Naive B cell (primary cell): ENCODE data around the gene P3R3URF. TPM values are rescaled to one million over a fixed set of nuclear protein-coding genes. Genes with fewer than 3 reads are reported as not detected.
"Not testable (repeated sequence)": the region's sequence is repeated elsewhere in the genome, so short reads cannot be mapped to it uniquely, and the experiment has no call there.

Experiments
- ATAC-seq, 2 donors: fragments of 150-1000 bp; cut with Tn5 transposase; 2 replicates each; pipeline ENCODE4 v1.10.0; 2021; ENCODE audit warnings: low read depth in 2 of 2, mild to moderate bottlenecking in 2 of 2, moderate library complexity in 2 of 2
- DNase-seq: peaks from one replicate; pipeline ENCODE4 v3.0.0; 2022
- H3K27ac Mint-ChIP-seq, 6 donors: one replicate each; pipeline ENCODE4 v1.8.0; 2020 to 2022; ENCODE audit warnings: mild to moderate bottlenecking in 6 of 6, mixed read lengths in 6 of 6, moderate library complexity in 5 of 6, inconsistent platforms in 2 of 6
- H3K27me3 Mint-ChIP-seq, 3 donors: one replicate each; pipeline ENCODE4 v1.8.0; 2021 to 2022; ENCODE audit warnings: mixed read lengths in 3 of 3, mild to moderate bottlenecking in 1 of 3
- H3K36me3 Mint-ChIP-seq, 2 donors: one replicate each; pipeline ENCODE4 v1.8.0; 2020 to 2022; ENCODE audit warnings: mixed read lengths in 2 of 2, inconsistent platforms in 1 of 2, mild to moderate bottlenecking in 1 of 2
- H3K4me1 Mint-ChIP-seq, 3 donors: one replicate each; pipeline ENCODE4 v1.8.0; 2020 to 2022; ENCODE audit warnings: mixed read lengths in 3 of 3, inconsistent platforms in 1 of 3, mild to moderate bottlenecking in 1 of 3, moderate library complexity in 1 of 3
- H3K4me3 Mint-ChIP-seq, 8 donors: one replicate each; pipeline ENCODE4 v1.8.0; 2020 to 2022; ENCODE audit warnings: mild to moderate bottlenecking in 8 of 8, mixed read lengths in 8 of 8, moderate library complexity in 8 of 8, inconsistent platforms in 2 of 8
- H3K9me3 Mint-ChIP-seq, 7 donors: one replicate each; pipeline ENCODE4 v1.8.0; 2020 to 2022; ENCODE audit warnings: mixed read lengths in 7 of 7, mild to moderate bottlenecking in 5 of 7, inconsistent platforms in 2 of 7, moderate library complexity in 1 of 7
- polyA plus RNA-seq, 6 donors: library from polyadenylated mRNA; unstranded; fragments of 300-500 nt; fragmentation: Illumina TruSeq; gene quantifications; one replicate each; pipeline ENCODE4 v1.2.3, GENCODE V29; 2021; ENCODE audit warnings: low read depth in 6 of 6

Gene P3R3URF
- polyA plus RNA-seq = not detected

DNA sequence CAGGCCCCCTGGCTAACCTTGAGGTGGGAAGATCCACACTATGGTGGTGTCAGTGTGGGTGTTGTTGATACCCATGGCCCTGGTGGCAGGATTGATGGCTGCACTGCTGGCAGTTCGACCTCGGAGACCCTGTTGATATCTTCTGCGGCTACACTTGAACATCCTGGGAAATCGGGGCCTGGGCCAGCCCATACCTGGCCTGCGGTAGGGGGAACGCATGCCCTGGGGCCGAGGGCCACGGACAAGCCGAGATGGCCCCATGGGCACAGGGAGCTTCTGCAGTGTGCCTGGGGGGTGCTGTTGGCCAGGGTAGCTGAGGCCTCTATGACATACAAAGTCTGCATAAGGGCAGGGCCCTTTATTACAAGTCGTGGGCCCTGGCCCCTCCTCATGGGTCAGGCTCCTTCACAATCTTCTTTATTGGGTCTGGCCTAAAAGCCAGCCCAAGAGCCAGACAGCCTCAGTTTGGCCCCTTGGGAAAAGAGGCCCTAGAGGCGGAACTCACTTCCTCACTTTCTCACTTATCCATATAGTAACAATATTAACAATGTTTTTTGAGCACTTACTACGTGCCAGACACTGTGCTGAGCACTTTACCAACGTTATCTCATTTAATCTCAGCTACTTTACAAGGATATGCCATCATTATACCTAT is at the start of gene P3R3URF:
Gene P3R3URF, minus strand, starts transcription at position 278 of the 655 bp plus-strand sequence. Its CDS starts 17 bp downstream, at position 261.
- no peak for DNase-seq
- no peaks in the 10 kb centered on the region for H3K36me3 Mint-ChIP-seq
- H3K9me3 Mint-ChIP-seq = no peaks in the 10 kb centered on the region
- H3K27ac Mint-ChIP-seq = peak within 1 kb of the TSS in 2 of 6 donors; percentile 5 to 38
- H3K4me1 Mint-ChIP-seq = peaks cover 4 to 8% (median 5%) of the 10 kb centered on the region in 3 donors
- H3K27me3 Mint-ChIP-seq = no peaks in the 10 kb centered on the region
- ATAC-seq = no peak
- H3K4me3 Mint-ChIP-seq = no peak within 1 kb of the TSS

DNA sequence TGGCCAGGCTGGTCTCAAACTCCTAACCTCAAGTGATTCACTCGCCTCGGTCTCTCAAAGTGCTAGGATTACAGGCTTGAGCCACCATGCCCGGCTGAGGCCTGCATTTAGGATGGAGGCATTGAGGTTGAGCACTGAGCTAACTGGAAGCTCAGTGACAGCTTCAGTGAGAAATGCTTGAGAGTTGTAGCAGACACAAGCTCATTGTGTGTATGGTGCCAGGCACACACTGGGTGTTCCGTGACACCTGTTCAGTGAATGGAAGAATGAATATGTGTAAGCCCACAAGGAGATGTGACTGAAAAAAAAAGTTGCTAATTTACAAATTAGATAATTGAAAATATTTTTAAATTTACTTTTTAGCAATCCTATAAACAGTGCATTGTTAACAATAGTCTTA is 48.7 kb upstream of the P3R3URF start:
- no peaks in the 10 kb centered on the region for H3K36me3 Mint-ChIP-seq
- DNase-seq = no peak
- H3K4me1 Mint-ChIP-seq = peaks cover 0 to 6% (median 6%) of the 10 kb centered on the region in 3 donors
- no peaks in the 10 kb centered on the region for H3K9me3 Mint-ChIP-seq
- no peaks in the 10 kb centered on the region for H3K27me3 Mint-ChIP-seq
- H3K27ac Mint-ChIP-seq = no peak overlapping the region
- no peak overlapping the region for H3K4me3 Mint-ChIP-seq
- no peak for ATAC-seq

DNA sequence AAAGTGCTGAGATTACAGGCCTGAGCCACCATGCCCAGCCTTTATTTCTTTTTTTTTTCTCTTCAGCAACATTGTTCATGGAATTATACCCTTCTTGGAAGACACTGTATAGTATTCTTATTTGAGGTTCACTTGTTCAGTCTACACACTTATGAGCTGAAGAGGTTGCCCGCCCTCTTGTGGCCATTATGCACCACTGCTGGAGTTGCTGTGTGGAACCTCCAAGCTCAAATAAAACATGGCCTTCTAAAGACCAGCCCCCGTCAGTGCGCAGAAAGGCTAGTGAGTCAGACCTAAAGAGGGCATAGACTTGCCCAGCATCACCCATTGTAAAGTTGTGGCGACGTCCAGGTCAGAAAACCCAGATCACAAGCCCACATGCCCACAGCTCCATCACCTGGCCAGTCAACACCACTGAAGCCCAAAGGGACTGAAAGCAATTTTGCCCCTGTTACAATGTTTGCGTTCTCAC is 47.2 kb upstream of the P3R3URF start:
- ATAC-seq (peak; percentile 90 to 97), DNase-seq (peak; percentile 50)
- Mint-ChIP-seq H3K9me3 (no peaks in the 10 kb centered on the region), H3K4me1 (peaks cover 0 to 6% (median 5%) of the 10 kb centered on the region in 3 donors), H3K27me3 (no peaks in the 10 kb centered on the region), H3K4me3 (no peak overlapping the region), H3K27ac (peak overlapping the region in 3 of 6 donors; percentile 38 to 81 (median 76)), H3K36me3 (no peaks in the 10 kb centered on the region)

DNA sequence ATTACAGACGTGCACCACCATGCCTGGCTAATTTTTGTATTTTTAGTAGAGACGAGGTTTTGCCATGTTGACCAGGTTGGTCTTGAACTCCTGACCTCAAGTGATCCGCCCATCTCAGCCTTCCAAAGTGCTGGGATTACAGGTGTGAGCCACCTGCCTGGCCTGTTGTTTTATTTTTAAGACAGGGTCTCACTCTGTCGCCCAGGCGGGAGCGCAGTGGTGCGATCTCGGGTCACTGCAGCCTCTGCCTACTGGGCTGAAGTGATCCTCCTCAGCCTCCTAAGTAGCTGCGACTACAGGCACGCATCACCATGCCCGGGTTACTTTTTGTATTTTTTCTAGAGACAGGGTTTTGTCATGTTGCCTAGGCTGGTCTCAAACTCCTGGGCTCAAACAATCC is 46.8 kb upstream of the P3R3URF start:
- not testable (repeated sequence) for H3K27me3 Mint-ChIP-seq, H3K9me3 Mint-ChIP-seq, ATAC-seq, DNase-seq, H3K36me3 Mint-ChIP-seq, H3K27ac Mint-ChIP-seq, H3K4me1 Mint-ChIP-seq, H3K4me3 Mint-ChIP-seq

DNA sequence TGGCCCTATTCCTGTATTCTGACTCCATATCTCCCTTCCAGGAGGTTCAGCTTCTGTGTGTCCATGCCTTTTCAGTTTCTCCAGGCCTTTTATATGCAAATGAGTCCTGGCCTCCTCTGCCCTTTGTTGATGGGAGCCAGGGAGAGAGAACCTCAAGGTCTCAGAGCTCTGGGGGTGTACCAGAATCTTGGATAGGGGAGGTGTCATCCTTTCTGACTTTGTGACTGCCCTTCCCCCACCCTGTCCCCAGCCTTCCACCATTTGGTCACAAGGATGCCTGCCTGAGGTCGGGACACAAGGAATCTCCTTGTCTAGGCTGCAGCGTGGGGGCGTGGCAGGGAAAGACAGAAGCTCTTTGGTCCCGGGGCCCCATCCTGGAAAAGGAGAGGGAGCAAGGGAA is 45.5 kb upstream of the P3R3URF start:
- Mint-ChIP-seq H3K4me1 (peaks cover 0 to 6% (median 5%) of the 10 kb centered on the region in 3 donors), H3K27ac (no peak overlapping the region), H3K36me3 (no peaks in the 10 kb centered on the region), H3K9me3 (no peaks in the 10 kb centered on the region), H3K4me3 (no peak overlapping the region), H3K27me3 (no peaks in the 10 kb centered on the region)
- ATAC-seq (no peak), DNase-seq (no peak)

DNA sequence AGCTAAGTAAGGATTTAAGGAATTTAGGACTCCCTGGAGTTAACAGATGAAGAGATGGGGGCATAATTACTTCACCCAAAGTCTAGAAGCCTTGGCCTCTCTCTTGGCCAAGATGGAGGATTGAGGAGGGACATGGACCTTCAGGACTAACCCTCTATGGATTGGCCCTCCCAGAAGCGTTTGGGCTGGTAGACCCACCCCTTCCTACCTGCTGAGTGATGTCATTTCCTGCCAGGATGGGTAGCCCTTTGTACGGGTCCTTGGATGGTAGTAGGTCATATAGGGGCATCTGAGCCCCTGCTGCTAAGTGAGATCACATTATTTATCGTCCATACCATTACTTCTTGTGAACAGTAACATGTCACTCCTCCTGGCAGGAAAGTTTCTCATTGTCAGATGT is 44.5 kb upstream of the P3R3URF start:
- DNase-seq (no peak), ATAC-seq (no peak)
- Mint-ChIP-seq H3K27ac (peak overlapping the region in 1 of 6 donors; percentile 74), H3K9me3 (no peaks in the 10 kb centered on the region), H3K27me3 (no peaks in the 10 kb centered on the region), H3K4me3 (no peak overlapping the region), H3K36me3 (no peaks in the 10 kb centered on the region), H3K4me1 (peaks cover 0 to 6% (median 5%) of the 10 kb centered on the region in 3 donors)

DNA sequence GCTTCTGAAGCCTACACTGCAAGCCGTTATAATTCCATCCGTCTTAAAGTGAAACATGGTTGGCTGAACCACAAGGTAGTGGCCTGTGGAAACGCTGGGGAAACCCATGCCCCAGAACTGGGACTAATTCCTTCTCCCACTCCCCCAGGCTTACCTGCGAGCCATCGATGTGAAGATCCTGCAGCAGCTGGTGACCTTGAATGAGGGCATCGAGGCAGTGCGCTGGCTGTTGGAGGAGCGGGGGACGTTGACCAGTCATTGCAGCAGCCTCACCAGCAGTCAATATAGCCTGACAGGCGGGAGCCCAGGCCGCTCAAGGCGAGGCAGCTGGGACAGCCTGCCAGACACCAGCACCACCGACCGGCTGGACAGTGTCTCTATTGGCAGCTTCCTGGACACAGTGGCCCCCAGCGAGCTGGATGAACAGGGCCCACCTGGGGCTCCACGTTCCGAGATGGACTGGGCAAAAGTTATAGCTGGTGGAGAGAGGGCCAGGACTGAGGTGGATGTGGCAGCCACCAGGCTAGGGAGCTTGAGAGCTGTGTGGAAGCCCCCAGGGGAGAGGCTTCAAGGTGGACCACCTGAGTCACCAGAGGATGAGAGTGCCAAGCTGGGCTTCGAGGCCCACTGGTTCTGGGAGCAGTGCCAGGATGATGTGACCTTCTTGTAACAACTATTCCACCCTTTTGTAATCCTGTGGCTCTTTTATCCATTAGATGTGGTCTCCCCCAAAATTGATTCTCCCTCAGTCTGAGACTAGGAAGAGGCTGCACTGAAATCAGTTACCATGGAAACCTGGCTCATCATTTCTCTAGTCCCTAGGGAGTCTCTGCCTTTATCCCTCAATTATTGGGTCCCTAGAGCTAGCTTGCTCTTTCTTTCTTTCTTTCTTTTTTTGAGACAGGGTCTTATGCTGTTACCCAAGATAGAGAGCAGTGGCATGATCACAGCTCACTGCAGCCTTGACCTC is 43.5 kb upstream of the P3R3URF start:
- Mint-ChIP-seq H3K36me3 (no peaks in the 10 kb centered on the region), H3K4me1 (peaks cover 0 to 6% (median 5%) of the 10 kb centered on the region in 3 donors)

DNA sequence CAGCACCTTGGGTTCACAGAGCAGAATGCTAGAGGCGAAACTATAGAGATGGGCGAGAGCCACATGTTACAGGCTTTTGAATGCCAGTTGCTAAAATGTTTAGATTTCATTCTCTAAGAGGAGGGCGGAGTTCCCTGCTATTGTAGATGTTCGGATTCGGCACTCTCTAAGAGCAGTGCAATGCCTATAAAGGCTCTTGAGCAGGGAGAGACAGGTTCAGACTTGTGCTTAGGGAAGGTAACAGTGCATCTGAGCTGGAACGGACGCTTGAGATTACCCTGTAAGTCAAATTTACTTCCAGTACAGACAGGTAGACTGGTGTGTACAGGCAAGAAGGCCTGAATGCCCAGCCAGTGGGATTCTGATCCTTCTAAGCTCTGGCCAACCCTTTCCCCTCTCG is 42.2 kb upstream of the P3R3URF start:
- DNase-seq = no peak
- H3K27me3 Mint-ChIP-seq = no peaks in the 10 kb centered on the region
- no peak for ATAC-seq
- H3K9me3 Mint-ChIP-seq = no peaks in the 10 kb centered on the region
- H3K36me3 Mint-ChIP-seq = no peaks in the 10 kb centered on the region
- H3K4me1 Mint-ChIP-seq = peaks cover 0 to 2% (median under 1%) of the 10 kb centered on the region in 3 donors
- no peak overlapping the region for H3K4me3 Mint-ChIP-seq
- H3K27ac Mint-ChIP-seq = peak overlapping the region in 1 of 6 donors; percentile 61

More for the DNA sequence above, 43.5 kb upstream of the P3R3URF start:
- DNase-seq (no peak), ATAC-seq (no peak)
- Mint-ChIP-seq H3K27ac (no peak overlapping the region), H3K27me3 (no peaks in the 10 kb centered on the region), H3K9me3 (no peaks in the 10 kb centered on the region), H3K4me3 (no peak overlapping the region)

DNA sequence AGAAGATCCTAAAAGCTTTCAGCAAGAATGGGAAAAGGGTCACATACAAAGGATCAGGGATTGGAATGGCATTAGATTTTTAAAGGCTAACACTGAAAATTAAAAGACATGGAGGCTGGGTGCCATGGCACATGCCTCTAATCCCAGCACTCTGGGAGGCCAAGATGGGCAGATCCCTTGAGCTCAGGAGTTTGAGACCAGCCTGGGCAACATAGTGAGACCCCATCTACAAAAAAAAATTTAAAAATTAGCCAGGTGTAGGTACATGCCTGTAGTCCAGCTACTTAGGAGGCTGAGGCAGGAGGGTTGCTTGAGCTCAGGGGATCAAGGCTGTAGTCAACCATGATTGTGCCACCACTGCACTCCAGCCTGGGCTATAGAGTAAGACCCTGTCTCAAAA is 39.2 kb upstream of the P3R3URF start:
- no peak overlapping the region for H3K4me3 Mint-ChIP-seq
- ATAC-seq (no peak), DNase-seq (no peak)
- peak overlapping the region in 1 of 6 donors; percentile 47 for H3K27ac Mint-ChIP-seq
- H3K9me3 Mint-ChIP-seq = no peaks in the 10 kb centered on the region
- no peaks in the 10 kb centered on the region for H3K4me1 Mint-ChIP-seq
- no peaks in the 10 kb centered on the region for H3K27me3 Mint-ChIP-seq
- no peaks in the 10 kb centered on the region for H3K36me3 Mint-ChIP-seq

DNA sequence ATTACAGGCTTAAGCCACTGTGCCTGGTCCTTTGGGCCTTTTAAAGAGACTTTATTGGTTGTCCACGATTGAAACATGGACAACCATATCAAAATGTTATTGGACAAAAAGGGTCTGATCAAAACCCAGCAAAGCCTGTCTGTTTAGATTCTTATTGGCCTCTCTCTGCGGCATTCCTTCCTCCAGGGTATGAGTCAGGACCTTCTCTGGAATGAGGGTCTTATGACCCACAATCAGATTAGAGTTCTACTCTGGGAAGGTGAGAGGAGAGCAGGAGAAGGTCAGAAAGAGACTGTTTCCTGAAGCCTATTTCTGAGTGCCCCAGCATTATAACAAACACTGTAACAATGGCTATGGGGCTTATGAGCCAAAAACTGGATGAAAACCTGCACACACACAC is 34.8 kb upstream of the P3R3URF start:
- no peak overlapping the region for H3K4me3 Mint-ChIP-seq
- no peaks in the 10 kb centered on the region for H3K27me3 Mint-ChIP-seq
- ATAC-seq = no peak
- H3K27ac Mint-ChIP-seq = peak overlapping the region in 1 of 6 donors; percentile 69
- H3K4me1 Mint-ChIP-seq = no peaks in the 10 kb centered on the region
- no peak for DNase-seq
- no peaks in the 10 kb centered on the region for H3K9me3 Mint-ChIP-seq
- H3K36me3 Mint-ChIP-seq = no peaks in the 10 kb centered on the region

DNA sequence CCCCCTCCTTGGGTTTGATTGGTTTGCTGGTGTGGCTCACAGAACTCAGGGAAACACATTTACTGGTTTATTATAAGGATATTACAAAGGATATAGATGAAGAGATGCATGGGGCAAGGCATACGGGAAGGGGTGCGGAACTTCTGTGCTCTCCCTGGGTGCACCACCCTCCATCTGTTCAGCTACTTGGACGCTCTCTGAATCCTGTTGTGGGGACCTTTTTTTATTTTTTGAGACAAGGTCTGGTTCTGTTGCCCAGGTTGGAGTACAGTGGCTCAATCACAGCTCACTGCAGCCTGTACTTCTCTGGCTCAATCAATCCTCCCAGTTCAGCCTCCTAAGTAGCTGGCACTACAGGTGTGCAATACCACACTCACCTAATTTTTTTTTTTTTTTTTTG is 34.3 kb upstream of the P3R3URF start:
- no peaks in the 10 kb centered on the region for H3K27me3 Mint-ChIP-seq
- ATAC-seq (no peak), DNase-seq (no peak)
- H3K4me1 Mint-ChIP-seq = no peaks in the 10 kb centered on the region
- no peak overlapping the region for H3K4me3 Mint-ChIP-seq
- no peaks in the 10 kb centered on the region for H3K36me3 Mint-ChIP-seq
- peak overlapping the region in 1 of 6 donors; percentile 69 for H3K27ac Mint-ChIP-seq
- H3K9me3 Mint-ChIP-seq = no peaks in the 10 kb centered on the region

DNA sequence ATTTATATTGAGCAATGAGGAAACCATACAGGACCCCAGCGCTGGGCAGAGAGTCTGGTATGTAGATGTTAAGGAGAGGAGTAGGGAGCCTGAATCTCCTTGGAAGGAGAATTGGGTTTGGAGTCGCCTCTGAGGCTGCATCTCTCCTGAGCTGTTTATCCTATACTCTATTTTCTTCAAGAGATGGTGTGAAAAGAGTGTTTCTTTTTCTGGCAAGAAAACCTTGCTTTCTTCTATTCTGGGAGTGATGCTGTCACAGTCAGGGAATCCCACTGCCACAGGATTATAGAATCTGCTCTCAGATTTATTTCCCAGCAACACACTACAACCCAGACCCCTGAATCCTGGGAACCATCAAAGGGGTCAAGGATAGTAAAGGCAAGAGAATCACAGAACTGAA is 30.1 kb upstream of the P3R3URF start:
- Mint-ChIP-seq H3K4me3 (no peak overlapping the region), H3K9me3 (no peaks in the 10 kb centered on the region), H3K27ac (peak overlapping the region in 1 of 6 donors; percentile 48), H3K4me1 (peaks cover 11 to 19% (median 17%) of the 10 kb centered on the region in 3 donors), H3K27me3 (peaks cover 7 to 8% (median 7%) of the 10 kb centered on the region in 3 donors), H3K36me3 (no peaks in the 10 kb centered on the region)
- DNase-seq (no peak), ATAC-seq (no peak)

DNA sequence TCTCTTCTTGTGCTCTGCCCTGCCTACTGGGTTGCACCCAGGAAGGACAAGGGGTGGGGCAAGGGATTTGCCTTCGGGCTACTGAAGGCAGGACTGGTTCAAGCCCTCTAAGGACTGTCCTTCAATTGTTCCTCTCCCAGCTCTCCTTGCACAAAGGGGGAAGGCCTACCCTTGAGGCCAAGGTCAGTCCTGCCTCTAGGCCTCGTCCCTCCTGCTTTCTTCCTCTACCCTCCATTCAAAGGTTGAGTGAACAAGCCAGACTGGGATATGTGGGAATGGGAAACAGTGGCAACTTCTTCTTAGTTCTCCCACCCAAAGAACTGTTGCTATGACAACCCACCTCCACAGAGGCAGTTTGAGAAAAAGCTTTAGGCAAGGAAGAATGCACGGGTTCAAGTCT is 29.5 kb upstream of the P3R3URF start:
- H3K27me3 Mint-ChIP-seq = peaks cover 7 to 8% (median 7%) of the 10 kb centered on the region in 3 donors
- H3K4me1 Mint-ChIP-seq = peaks cover 11 to 19% (median 17%) of the 10 kb centered on the region in 3 donors
- no peaks in the 10 kb centered on the region for H3K9me3 Mint-ChIP-seq
- DNase-seq (no peak), ATAC-seq (no peak)
- no peaks in the 10 kb centered on the region for H3K36me3 Mint-ChIP-seq
- H3K27ac Mint-ChIP-seq = no peak overlapping the region
- H3K4me3 Mint-ChIP-seq = peak overlapping the region in 2 of 8 donors; percentile 6 to 62
